Heart left ventricle (tissue), 13 donors: Measurements from ENCODE around the gene CER1.

Experiments used
- CTCF ChIP-seq, 12 donors: fragments of 200-600 bp; sonication (generic) in 4 of 12; IDR thresholded peaks; one replicate each; pipeline versions ENCODE4 v1.5.0 to v1.8.0; 2018 to 2022; ENCODE audit warnings: antibody characterized with exemption in 12 of 12, mild to moderate bottlenecking in 5 of 12
- POLR2A ChIP-seq, 2 donors: fragments of 450-650 bp; IDR thresholded peaks; one replicate each; pipeline ENCODE4 v1.6.1; 2017; ENCODE audit warnings: antibody characterized with exemption in 2 of 2, mild to moderate bottlenecking in 2 of 2, moderate library complexity in 2 of 2
- donor health status: ischemic (EF 13 %, LVEDD 7.1; RV severe dilation, severe dysfunction).
- donor health status: DM: no; HTN: yes; CAD: no.
- donor health status: DM: no; HTN: no; CAD: no.
- donor health status: ischemic (EF 25% LVEDD 6.9; RV normal size, moderate dysfunction).
- donor health status: ischemic (EF 25% LVEDD 5.7; RV mildly dilated, moderate dysfunction).
- donor health status: ischemic (EF 35%, LVEDD 5.7; RV mildly dilated, moderate dysfunction).
- donor health status: nonischemic (EF 11% LVEDD 7.7; RV severe dilation, severe dysfunction).
- donor health status: DM: yes; HTN: yes; CAD: no.
- donor health status: PGD.
- donor health status: ischemic (EF 29% LVEDD 5.4; RV normal size, mild dysfunction).
- donor health status: nonischemic (EF 23%, LVEDD 6.1; RV moderate dilation, normal function).

DNA sequence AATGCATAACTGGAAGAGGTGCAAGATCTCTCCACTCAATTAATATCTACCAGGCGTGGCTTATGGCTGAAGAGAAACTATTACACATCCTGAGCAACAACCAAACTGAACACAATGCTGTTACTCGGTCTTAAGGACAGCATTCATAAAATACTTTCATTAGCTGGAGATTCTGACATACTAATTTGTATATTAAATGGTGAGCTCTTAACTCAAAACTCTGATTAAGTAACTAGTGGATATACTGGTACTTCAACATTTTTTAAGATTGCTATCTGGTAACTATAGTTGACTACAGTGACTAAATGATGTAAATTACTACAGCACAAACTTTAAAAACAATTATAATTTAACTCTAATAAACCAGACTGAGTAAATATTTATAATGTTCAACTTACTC, 45.1 kb downstream of the CER1 start:
- TF ChIP-seq CTCF (IDR thresholded peaks at IDR 0.05) (no peak), POLR2A (IDR thresholded peaks at IDR 0.05) (no peak)
